CD4-positive, alpha-beta T cell treated with Interferon gamma for 1 hour (primary cell): ENCODE data around the gene CDK19.
"Not testable (repeated sequence)": the region's sequence is repeated elsewhere in the genome, so short reads cannot be mapped to it uniquely, and the experiment has no call there.

Experiments
- DNase-seq: peaks from one replicate; pipeline ENCODE4 v3.0.0-alpha.2; 2020

CDK19 gene

GRCh38 chr6:110617057-110617456 lies 198.2 kb downstream of the CDK19 start:
- peak; percentile 2 for DNase-seq

- DNase-seq, result no peak
Observed at GRCh38 chr6:110615722-110616121, 199.5 kb downstream of the CDK19 start.

GRCh38 chr6:110614586-110614985 lies 200.7 kb downstream of the CDK19 start:
- no peak for DNase-seq

GRCh38 chr6:110614106-110614505 lies 201.2 kb downstream of the CDK19 start:
- no peak for DNase-seq

- DNase-seq, result no peak
Observed at GRCh38 chr6:110613356-110613755, 201.9 kb downstream of the CDK19 start.

GRCh38 chr6:110612298-110612697 lies 203.0 kb downstream of the CDK19 start:
- DNase-seq, result no peak

GRCh38 chr6:110609101-110609500 lies 206.2 kb downstream of the CDK19 start:
- DNase-seq, result no peak

GRCh38 chr6:110608151-110608550 lies 207.1 kb downstream of the CDK19 start:
- no peak for DNase-seq

GRCh38 chr6:110606151-110606550 lies 209.1 kb downstream of the CDK19 start:
- DNase-seq, result no peak

GRCh38 chr6:110600640-110601039 lies 214.6 kb downstream of the CDK19 start:
- DNase-seq, result not testable (repeated sequence)

GRCh38 chr6:110597761-110598160 lies 217.5 kb downstream of the CDK19 start:
- no peak for DNase-seq

GRCh38 chr6:110596354-110596753 lies 218.9 kb downstream of the CDK19 start:
- DNase-seq, result no peak

GRCh38 chr6:110595112-110595511 lies 220.2 kb downstream of the CDK19 start:
- DNase-seq, result no peak

- no peak for DNase-seq
Observed at GRCh38 chr6:110593637-110594036, 221.6 kb downstream of the CDK19 start.

- DNase-seq, result no peak
Observed at GRCh38 chr6:110592765-110593164, 222.5 kb downstream of the CDK19 start.

GRCh38 chr6:110590821-110591351 lies 224.4 kb downstream of the CDK19 start:
- no peak for DNase-seq

- DNase-seq, result peak; percentile 25
Observed at GRCh38 chr6:110589865-110590513, 225.3 kb downstream of the CDK19 start.

- no peak for DNase-seq
Observed at GRCh38 chr6:110587328-110587727, 227.9 kb downstream of the CDK19 start.

GRCh38 chr6:110581679-110582078 lies 233.6 kb downstream of the CDK19 start:
- DNase-seq, result no peak

- DNase-seq, result not testable (repeated sequence)
Observed at GRCh38 chr6:110577596-110578167, 237.6 kb downstream of the CDK19 start.

- no peak for DNase-seq
Observed at GRCh38 chr6:110575925-110576463, 239.3 kb downstream of the CDK19 start.

GRCh38 chr6:110574817-110575216 lies 240.5 kb downstream of the CDK19 start:
- no peak for DNase-seq

GRCh38 chr6:110573537-110573936 lies 241.7 kb downstream of the CDK19 start:
- DNase-seq, result no peak

- no peak for DNase-seq
Observed at GRCh38 chr6:110573136-110573535, 242.1 kb downstream of the CDK19 start.
